Activated T-cell treated with anti-CD3 and anti-CD28 coated beads, Interleukin-2, amount 50 U/mL, for 24 hours (primary cell): ENCODE results near the gene EPB41L1.

Experiments used
- DNase-seq: peaks from one replicate; pipeline ENCODE4 v3.0.0-alpha.2; 2020
- H3K27ac Mint-ChIP-seq: 2 replicates; pipeline ENCODE4 v1.8.0; 2020; ENCODE audit warnings: mild to moderate bottlenecking, mixed read lengths
- H3K27me3 Mint-ChIP-seq: 2 replicates; pipeline ENCODE4 v1.8.0; 2020; ENCODE audit warnings: mixed read lengths
- H3K36me3 Mint-ChIP-seq: 2 replicates; pipeline ENCODE4 v1.8.0; 2020; ENCODE audit warnings: low read depth, mixed read lengths
- H3K4me1 Mint-ChIP-seq: 2 replicates; pipeline ENCODE4 v1.8.0; 2020; ENCODE audit warnings: low read depth, mixed read lengths
- H3K4me3 Mint-ChIP-seq: 2 replicates; pipeline ENCODE4 v1.8.0; 2020; ENCODE audit warnings: mild to moderate bottlenecking, moderate library complexity, mixed read lengths
- H3K9me3 Mint-ChIP-seq: 2 replicates; pipeline ENCODE4 v1.8.0; 2020; ENCODE audit warnings: mixed read lengths

Gene EPB41L1

GRCh38 chr20:36182604-36183154, 28.1 kb downstream of the EPB41L1 start:
- Mint-ChIP-seq H3K36me3 (no peaks in the 10 kb centered on the region), H3K4me1 (no peaks in the 10 kb centered on the region), H3K9me3 (no peaks in the 10 kb centered on the region), H3K27me3 (no peaks in the 10 kb centered on the region), H3K27ac (no peak overlapping the region), H3K4me3 (no peak overlapping the region)
- DNase-seq: no peak

- Mint-ChIP-seq H3K27ac (no peak overlapping the region), H3K4me1 (no peaks in the 10 kb centered on the region), H3K27me3 (no peaks in the 10 kb centered on the region), H3K4me3 (no peak overlapping the region), H3K9me3 (no peaks in the 10 kb centered on the region), H3K36me3 (no peaks in the 10 kb centered on the region)
- no peak for DNase-seq
Measured at GRCh38 chr20:36183155-36183944, 28.8 kb downstream of the EPB41L1 start.

GRCh38 chr20:36184816-36185776, 30.6 kb downstream of the EPB41L1 start:
- Mint-ChIP-seq H3K4me1 (no peaks in the 10 kb centered on the region), H3K4me3 (no peak overlapping the region), H3K9me3 (no peaks in the 10 kb centered on the region), H3K27ac (no peak overlapping the region), H3K27me3 (no peaks in the 10 kb centered on the region), H3K36me3 (no peaks in the 10 kb centered on the region)
- DNase-seq: no peak

- Mint-ChIP-seq H3K9me3 (no peaks in the 10 kb centered on the region), H3K27me3 (no peaks in the 10 kb centered on the region), H3K4me1 (no peaks in the 10 kb centered on the region), H3K27ac (no peak overlapping the region), H3K36me3 (no peaks in the 10 kb centered on the region), H3K4me3 (no peak overlapping the region)
- no peak for DNase-seq
Measured at GRCh38 chr20:36193977-36194712, 39.6 kb downstream of the EPB41L1 start.

- H3K27ac Mint-ChIP-seq: no peak overlapping the region
- H3K36me3 Mint-ChIP-seq: no peaks in the 10 kb centered on the region
- H3K4me1 Mint-ChIP-seq: no peaks in the 10 kb centered on the region
- no peak overlapping the region for H3K4me3 Mint-ChIP-seq
- DNase-seq: no peak
- no peaks in the 10 kb centered on the region for H3K9me3 Mint-ChIP-seq
- no peaks in the 10 kb centered on the region for H3K27me3 Mint-ChIP-seq
Measured at GRCh38 chr20:36196676-36197075, 42.1 kb downstream of the EPB41L1 start.

GRCh38 chr20:36197271-36197670, 42.7 kb downstream of the EPB41L1 start:
- Mint-ChIP-seq H3K4me3 (no peak overlapping the region), H3K4me1 (no peaks in the 10 kb centered on the region), H3K27me3 (no peaks in the 10 kb centered on the region), H3K36me3 (no peaks in the 10 kb centered on the region), H3K27ac (no peak overlapping the region), H3K9me3 (no peaks in the 10 kb centered on the region)
- no peak for DNase-seq

GRCh38 chr20:36199345-36200257, 45.1 kb downstream of the EPB41L1 start:
- Mint-ChIP-seq H3K9me3 (no peaks in the 10 kb centered on the region), H3K27ac (no peak overlapping the region)
- DNase-seq: peak; percentile 82

GRCh38 chr20:36200451-36200850, 45.9 kb downstream of the EPB41L1 start:
- no peaks in the 10 kb centered on the region for H3K27me3 Mint-ChIP-seq
- no peak overlapping the region for H3K27ac Mint-ChIP-seq
- DNase-seq: no peak
- H3K4me3 Mint-ChIP-seq: no peak overlapping the region
- H3K4me1 Mint-ChIP-seq: peaks cover 4% of the 10 kb centered on the region
- no peaks in the 10 kb centered on the region for H3K9me3 Mint-ChIP-seq
- no peaks in the 10 kb centered on the region for H3K36me3 Mint-ChIP-seq

More at GRCh38 chr20:36199345-36200257, 45.1 kb downstream of the EPB41L1 start:
- Mint-ChIP-seq H3K27me3 (no peaks in the 10 kb centered on the region), H3K36me3 (no peaks in the 10 kb centered on the region), H3K4me3 (no peak overlapping the region), H3K4me1 (peaks cover 4% of the 10 kb centered on the region)

- Mint-ChIP-seq H3K36me3 (no peaks in the 10 kb centered on the region), H3K27me3 (no peaks in the 10 kb centered on the region), H3K4me3 (no peak overlapping the region), H3K4me1 (peaks cover 4% of the 10 kb centered on the region), H3K9me3 (no peaks in the 10 kb centered on the region), H3K27ac (no peak overlapping the region)
- DNase-seq: no peak
Measured at GRCh38 chr20:36201198-36201597, 46.7 kb downstream of the EPB41L1 start.

- no peaks in the 10 kb centered on the region for H3K9me3 Mint-ChIP-seq
- H3K4me1 Mint-ChIP-seq: peaks cover 4% of the 10 kb centered on the region
- DNase-seq: peak; percentile 87
- H3K36me3 Mint-ChIP-seq: no peaks in the 10 kb centered on the region
- no peaks in the 10 kb centered on the region for H3K27me3 Mint-ChIP-seq
- H3K4me3 Mint-ChIP-seq: no peak overlapping the region
- no peak overlapping the region for H3K27ac Mint-ChIP-seq
Measured at GRCh38 chr20:36202891-36203338, 48.4 kb downstream of the EPB41L1 start.

GRCh38 chr20:36203861-36204260, 49.3 kb downstream of the EPB41L1 start:
- H3K36me3 Mint-ChIP-seq: no peaks in the 10 kb centered on the region
- H3K27me3 Mint-ChIP-seq: no peaks in the 10 kb centered on the region
- H3K4me1 Mint-ChIP-seq: peaks cover 4% of the 10 kb centered on the region
- DNase-seq: no peak
- H3K4me3 Mint-ChIP-seq: no peak overlapping the region
- H3K9me3 Mint-ChIP-seq: no peaks in the 10 kb centered on the region
- H3K27ac Mint-ChIP-seq: no peak overlapping the region

- H3K4me3 Mint-ChIP-seq: no peak overlapping the region
- no peak overlapping the region for H3K27ac Mint-ChIP-seq
- no peaks in the 10 kb centered on the region for H3K27me3 Mint-ChIP-seq
- no peaks in the 10 kb centered on the region for H3K9me3 Mint-ChIP-seq
- H3K4me1 Mint-ChIP-seq: peaks cover 4% of the 10 kb centered on the region
- H3K36me3 Mint-ChIP-seq: no peaks in the 10 kb centered on the region
- no peak for DNase-seq
Measured at GRCh38 chr20:36205026-36205425, 50.5 kb downstream of the EPB41L1 start.

GRCh38 chr20:36206068-36206467, 51.5 kb downstream of the EPB41L1 start:
- no peaks in the 10 kb centered on the region for H3K36me3 Mint-ChIP-seq
- DNase-seq: no peak
- H3K9me3 Mint-ChIP-seq: no peaks in the 10 kb centered on the region

More at GRCh38 chr20:36206068-36206467, 51.5 kb downstream of the EPB41L1 start:
- H3K27me3 Mint-ChIP-seq: no peaks in the 10 kb centered on the region
- H3K27ac Mint-ChIP-seq: no peak overlapping the region
- peaks cover 4% of the 10 kb centered on the region for H3K4me1 Mint-ChIP-seq
- no peak overlapping the region for H3K4me3 Mint-ChIP-seq
